ENCODE measurements around the gene ICA1. TPM values are rescaled to one million over a fixed set of nuclear protein-coding genes. Genes with fewer than 3 reads are reported as not detected.
"Not testable (repeated sequence)": the region's sequence is repeated elsewhere in the genome, so short reads cannot be mapped to it uniquely, and the experiment has no call there.

The ICA1 gene
- total and polyA plus RNA-seq, 4 donors: 1.4 to 22.7 (median 8.1) TPM

DNA sequence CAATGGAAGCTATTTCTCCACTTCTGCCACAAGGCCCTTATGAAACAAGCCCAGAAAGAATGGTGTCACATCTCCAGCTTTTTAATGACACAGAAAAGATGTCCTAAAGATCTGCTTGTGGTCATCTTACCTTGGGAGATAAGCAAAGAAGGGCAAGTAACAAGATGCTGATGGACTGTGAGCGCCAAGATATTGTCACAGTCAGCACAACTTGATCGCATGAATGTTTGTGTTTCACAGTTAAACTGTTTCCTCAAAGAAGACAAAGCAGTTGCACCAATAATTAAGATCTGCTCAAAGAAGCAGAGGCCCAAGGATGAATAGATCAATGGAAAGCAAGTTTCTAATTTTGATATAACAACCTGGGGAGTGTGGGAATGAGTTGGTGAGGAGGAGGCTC is 15.9 kb downstream of the ICA1 start:
- DNase-seq (ENCODE audit: low spot score): no peak
- TF ChIP-seq, protein P1, sequence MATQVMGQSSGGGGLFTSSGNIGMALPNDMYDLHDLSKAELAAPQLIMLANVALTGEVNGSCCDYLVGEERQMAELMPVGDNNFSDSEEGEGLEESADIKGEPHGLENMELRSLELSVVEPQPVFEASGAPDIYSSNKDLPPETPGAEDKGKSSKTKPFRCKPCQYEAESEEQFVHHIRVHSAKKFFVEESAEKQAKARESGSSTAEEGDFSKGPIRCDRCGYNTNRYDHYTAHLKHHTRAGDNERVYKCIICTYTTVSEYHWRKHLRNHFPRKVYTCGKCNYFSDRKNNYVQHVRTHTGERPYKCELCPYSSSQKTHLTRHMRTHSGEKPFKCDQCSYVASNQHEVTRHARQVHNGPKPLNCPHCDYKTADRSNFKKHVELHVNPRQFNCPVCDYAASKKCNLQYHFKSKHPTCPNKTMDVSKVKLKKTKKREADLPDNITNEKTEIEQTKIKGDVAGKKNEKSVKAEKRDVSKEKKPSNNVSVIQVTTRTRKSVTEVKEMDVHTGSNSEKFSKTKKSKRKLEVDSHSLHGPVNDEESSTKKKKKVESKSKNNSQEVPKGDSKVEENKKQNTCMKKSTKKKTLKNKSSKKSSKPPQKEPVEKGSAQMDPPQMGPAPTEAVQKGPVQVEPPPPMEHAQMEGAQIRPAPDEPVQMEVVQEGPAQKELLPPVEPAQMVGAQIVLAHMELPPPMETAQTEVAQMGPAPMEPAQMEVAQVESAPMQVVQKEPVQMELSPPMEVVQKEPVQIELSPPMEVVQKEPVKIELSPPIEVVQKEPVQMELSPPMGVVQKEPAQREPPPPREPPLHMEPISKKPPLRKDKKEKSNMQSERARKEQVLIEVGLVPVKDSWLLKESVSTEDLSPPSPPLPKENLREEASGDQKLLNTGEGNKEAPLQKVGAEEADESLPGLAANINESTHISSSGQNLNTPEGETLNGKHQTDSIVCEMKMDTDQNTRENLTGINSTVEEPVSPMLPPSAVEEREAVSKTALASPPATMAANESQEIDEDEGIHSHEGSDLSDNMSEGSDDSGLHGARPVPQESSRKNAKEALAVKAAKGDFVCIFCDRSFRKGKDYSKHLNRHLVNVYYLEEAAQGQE (IDR thresholded peaks at IDR 0.05): no peak
- no peak for TF ChIP-seq FOXA1 (IDR thresholded peaks at IDR 0.05)
- no peak for TF ChIP-seq RXRA (IDR thresholded peaks at IDR 0.05)
- TF ChIP-seq, protein P2, sequence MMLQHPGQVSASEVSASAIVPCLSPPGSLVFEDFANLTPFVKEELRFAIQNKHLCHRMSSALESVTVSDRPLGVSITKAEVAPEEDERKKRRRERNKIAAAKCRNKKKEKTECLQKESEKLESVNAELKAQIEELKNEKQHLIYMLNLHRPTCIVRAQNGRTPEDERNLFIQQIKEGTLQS (IDR thresholded peaks at IDR 0.05): no peak
- TF ChIP-seq EGR1 (IDR thresholded peaks at IDR 0.05; ENCODE audit: low read depth in 2 of 2): no peak
- Histone ChIP-seq H3K36me3 (ENCODE audit: control insufficient read depth in 4 of 4, insufficient read depth in 3 of 4, low read depth in 1 of 4, low read length in 3 of 4) (no peaks in the 10 kb centered on the region), H3K9me3 (ENCODE audit: control insufficient read depth in 4 of 4, low read length in 3 of 4) (no peaks in the 10 kb centered on the region), H3K4me1 (ENCODE audit: control insufficient read depth in 4 of 4, insufficient read depth in 4 of 4, low read length in 3 of 4) (no peaks in the 10 kb centered on the region), H3K9ac (ENCODE audit: low read depth in 1 of 2, low read length in 2 of 2) (no peak overlapping the region), H3K27ac (ENCODE audit: low read depth in 1 of 2, low read length in 2 of 2) (no peak overlapping the region), H3K27me3 (ENCODE audit: control insufficient read depth in 4 of 4, insufficient read depth in 4 of 4, low read length in 3 of 4) (no peaks in the 10 kb centered on the region), H3K4me3 (ENCODE audit: low read depth in 1 of 3, low read length in 3 of 3) (no peak overlapping the region)
- WGBS: 88% methylated on average over 2 of the region's 2 CpGs

DNA sequence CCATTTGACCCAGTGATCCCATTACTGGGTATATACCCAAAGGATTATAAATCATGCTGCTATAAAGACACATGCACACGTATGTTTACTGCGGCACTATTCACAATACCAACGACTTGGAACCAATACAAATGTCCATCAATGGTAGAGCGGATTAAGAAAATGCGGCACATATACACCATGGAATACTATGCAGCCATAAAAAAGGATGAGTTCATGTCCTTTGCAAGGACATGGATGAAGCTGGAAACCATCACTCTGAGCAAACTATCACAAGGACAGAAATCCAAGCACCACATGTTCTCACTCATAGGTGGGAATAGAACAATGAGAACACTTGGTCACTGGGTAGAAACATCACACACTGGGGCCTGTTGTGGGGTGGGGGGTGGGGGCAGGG is 16.9 kb downstream of the ICA1 start:
- H3K9me3 ChIP-seq (ENCODE audit: control insufficient read depth in 4 of 4, low read length in 3 of 4); DNase-seq (ENCODE audit: low spot score); H3K4me3 ChIP-seq (ENCODE audit: low read depth in 1 of 3, low read length in 3 of 3); H3K27me3 ChIP-seq (ENCODE audit: control insufficient read depth in 4 of 4, insufficient read depth in 4 of 4, low read length in 3 of 4); H3K36me3 ChIP-seq (ENCODE audit: control insufficient read depth in 4 of 4, insufficient read depth in 3 of 4, low read depth in 1 of 4, low read length in 3 of 4); H3K4me1 ChIP-seq (ENCODE audit: control insufficient read depth in 4 of 4, insufficient read depth in 4 of 4, low read length in 3 of 4); H3K27ac ChIP-seq (ENCODE audit: low read depth in 1 of 2, low read length in 2 of 2); H3K9ac ChIP-seq (ENCODE audit: low read depth in 1 of 2, low read length in 2 of 2): not testable (repeated sequence)
- 93% methylated on average over 5 of the region's 5 CpGs for WGBS

DNA sequence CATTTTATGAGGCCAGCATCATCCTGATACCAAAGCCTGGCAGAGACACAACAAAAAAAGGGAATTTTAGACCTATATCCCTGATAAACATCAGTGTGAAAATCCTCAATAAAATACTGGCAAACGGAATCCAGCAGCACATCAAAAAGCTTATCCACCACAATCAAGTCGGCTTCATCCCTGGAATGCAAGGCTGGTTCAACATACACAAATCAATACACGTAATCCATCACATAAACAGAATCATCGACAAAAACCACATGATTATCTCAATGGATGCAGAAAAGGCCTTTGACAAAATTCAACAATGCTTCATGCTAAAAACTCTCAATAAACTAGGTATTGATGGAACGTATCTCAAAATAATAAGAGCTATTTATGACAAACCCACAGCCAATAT is 18.9 kb downstream of the ICA1 start:
- not testable (repeated sequence) for DNase-seq (ENCODE audit: low spot score); H3K4me3 ChIP-seq (ENCODE audit: low read depth in 1 of 3, low read length in 3 of 3); H3K36me3 ChIP-seq (ENCODE audit: control insufficient read depth in 4 of 4, insufficient read depth in 3 of 4, low read depth in 1 of 4, low read length in 3 of 4); H3K4me1 ChIP-seq (ENCODE audit: control insufficient read depth in 4 of 4, insufficient read depth in 4 of 4, low read length in 3 of 4); H3K27me3 ChIP-seq (ENCODE audit: control insufficient read depth in 4 of 4, insufficient read depth in 4 of 4, low read length in 3 of 4); H3K9me3 ChIP-seq (ENCODE audit: control insufficient read depth in 4 of 4, low read length in 3 of 4); H3K27ac ChIP-seq (ENCODE audit: low read depth in 1 of 2, low read length in 2 of 2); H3K9ac ChIP-seq (ENCODE audit: low read depth in 1 of 2, low read length in 2 of 2)
- WGBS: 87% methylated on average over 5 of the region's 5 CpGs

DNA sequence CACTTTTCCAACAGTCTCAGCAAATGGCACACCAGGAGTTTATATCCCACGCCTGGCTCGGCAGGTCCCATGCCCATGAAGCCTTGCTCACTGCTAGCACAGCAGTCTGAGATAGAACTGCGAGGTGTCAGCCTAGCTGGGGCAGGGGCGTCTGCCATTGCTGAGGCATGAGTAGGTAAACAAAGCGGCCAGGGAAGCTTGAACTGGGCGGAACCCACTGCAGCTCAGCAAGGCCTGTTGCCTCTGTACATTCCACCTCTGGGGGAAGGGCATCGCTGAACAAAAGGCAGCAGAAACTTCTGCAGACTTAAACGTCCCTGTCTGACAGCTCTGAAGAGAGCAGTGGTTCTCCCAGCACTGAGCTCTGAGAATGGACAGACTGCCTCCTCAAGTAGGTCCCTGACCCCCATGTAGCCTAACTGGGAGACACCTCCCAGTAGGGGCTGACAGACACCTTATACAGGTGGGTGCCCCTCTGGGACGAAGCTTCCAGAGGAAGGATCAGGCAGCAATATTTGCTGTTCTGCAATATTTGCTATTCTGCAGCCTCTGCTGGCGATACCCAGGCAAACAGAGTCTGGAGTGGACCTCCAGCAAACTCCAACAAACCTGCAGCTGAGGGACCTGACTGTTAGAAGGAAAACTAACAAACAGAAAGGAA is 22.1 kb downstream of the ICA1 start:
- H3K27me3 ChIP-seq (ENCODE audit: control insufficient read depth in 4 of 4, insufficient read depth in 4 of 4, low read length in 3 of 4); H3K4me1 ChIP-seq (ENCODE audit: control insufficient read depth in 4 of 4, insufficient read depth in 4 of 4, low read length in 3 of 4); H3K9me3 ChIP-seq (ENCODE audit: control insufficient read depth in 4 of 4, low read length in 3 of 4); DNase-seq (ENCODE audit: low spot score); H3K36me3 ChIP-seq (ENCODE audit: control insufficient read depth in 4 of 4, insufficient read depth in 3 of 4, low read depth in 1 of 4, low read length in 3 of 4); H3K9ac ChIP-seq (ENCODE audit: low read depth in 1 of 2, low read length in 2 of 2): not testable (repeated sequence)
- 49% methylated on average over 10 of the region's 10 CpGs for WGBS
- Histone ChIP-seq H3K4me3 (ENCODE audit: low read depth in 1 of 3, low read length in 3 of 3) (peak overlapping the region in 1 of 3 donors; percentile 8), H3K27ac (ENCODE audit: low read depth in 1 of 2, low read length in 2 of 2) (peak overlapping the region in 1 of 2 donors; percentile 12)
- TF ChIP-seq, protein P2 (IDR thresholded peaks at IDR 0.05): peak; percentile 34
- TF ChIP-seq RAD21 (IDR thresholded peaks at IDR 0.05) (peak in 1 of 2 donors; percentile 15), HNF4A (conservative IDR thresholded peaks at IDR 0.05) (peak in 1 of 2 donors; percentile 50), RXRA (IDR thresholded peaks at IDR 0.05) (peak in 1 of 2 donors; percentile 64), SP1 (IDR thresholded peaks at IDR 0.05) (peak; percentile 85)
